Measurements from ENCODE around the gene MUC5B. TPM values are rescaled to one million over a fixed set of nuclear protein-coding genes. Genes with fewer than 3 reads are reported as not detected.

The MUC5B gene
- total RNA-seq, 2 experiments from 2014 or later, result not detected

- no peak overlapping the region for H3K27ac ChIP-seq (ENCODE audit: low read depth in 1 of 2, low read length in 2 of 2)
- Mint-ChIP-seq H3K27ac (no peak overlapping the region), H3K9me3 (peaks cover 8% of the 10 kb centered on the region), H3K4me3 (no peak overlapping the region), H3K36me3 (ENCODE audit: low read depth) (no peaks in the 10 kb centered on the region), H3K27me3 (peaks cover 3% of the 10 kb centered on the region), H3K4me1 (ENCODE audit: low read depth) (no peaks in the 10 kb centered on the region)
- peaks cover 8% of the 10 kb centered on the region for H3K4me1 ChIP-seq (ENCODE audit: insufficient read depth, low read length)
- TF ChIP-seq, protein P1, sequence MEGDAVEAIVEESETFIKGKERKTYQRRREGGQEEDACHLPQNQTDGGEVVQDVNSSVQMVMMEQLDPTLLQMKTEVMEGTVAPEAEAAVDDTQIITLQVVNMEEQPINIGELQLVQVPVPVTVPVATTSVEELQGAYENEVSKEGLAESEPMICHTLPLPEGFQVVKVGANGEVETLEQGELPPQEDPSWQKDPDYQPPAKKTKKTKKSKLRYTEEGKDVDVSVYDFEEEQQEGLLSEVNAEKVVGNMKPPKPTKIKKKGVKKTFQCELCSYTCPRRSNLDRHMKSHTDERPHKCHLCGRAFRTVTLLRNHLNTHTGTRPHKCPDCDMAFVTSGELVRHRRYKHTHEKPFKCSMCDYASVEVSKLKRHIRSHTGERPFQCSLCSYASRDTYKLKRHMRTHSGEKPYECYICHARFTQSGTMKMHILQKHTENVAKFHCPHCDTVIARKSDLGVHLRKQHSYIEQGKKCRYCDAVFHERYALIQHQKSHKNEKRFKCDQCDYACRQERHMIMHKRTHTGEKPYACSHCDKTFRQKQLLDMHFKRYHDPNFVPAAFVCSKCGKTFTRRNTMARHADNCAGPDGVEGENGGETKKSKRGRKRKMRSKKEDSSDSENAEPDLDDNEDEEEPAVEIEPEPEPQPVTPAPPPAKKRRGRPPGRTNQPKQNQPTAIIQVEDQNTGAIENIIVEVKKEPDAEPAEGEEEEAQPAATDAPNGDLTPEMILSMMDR (IDR thresholded peaks at IDR 0.05), result no peak
- DNase-seq, result peak in 1 of 14 experiments; percentile 4
- H3K27me3 ChIP-seq (ENCODE audit: control insufficient read depth in 1 of 2, insufficient read depth in 2 of 2, low read length in 2 of 2), result peaks cover 0 to 3% of the 10 kb centered on the region in 2 experiments
- H3K36me3 ChIP-seq (ENCODE audit: insufficient read depth, low read length), result no peaks in the 10 kb centered on the region
- intact Hi-C loops (cut with DNase I, micrococcal nuclease), result no loop called here
- POLR2A ChIA-PET, result no interaction called here
- CTCF ChIA-PET, result no interaction called here
- H3K9me3 ChIP-seq (ENCODE audit: control insufficient read depth in 1 of 2, insufficient read depth in 1 of 2, low read length in 2 of 2), result peaks cover 22 to 30% of the 10 kb centered on the region in 2 experiments
- ATAC-seq (ENCODE audit: poor library complexity), result no peak
- H3K4me3 ChIP-seq (ENCODE audit: low read length), result no peak overlapping the region
Measured at GRCh38 chr11:1207401-1208143, 15.3 kb upstream of the MUC5B start.

- Histone ChIP-seq H3K4me1 (ENCODE audit: insufficient read depth, low read length) (peaks cover 3% of the 10 kb centered on the region), H3K9me3 (ENCODE audit: control insufficient read depth in 1 of 2, insufficient read depth in 1 of 2, low read length in 2 of 2) (peaks cover 24 to 35% of the 10 kb centered on the region in 2 experiments), H3K4me3 (ENCODE audit: low read length) (no peak overlapping the region), H3K27me3 (ENCODE audit: control insufficient read depth in 1 of 2, insufficient read depth in 2 of 2, low read length in 2 of 2) (peaks cover 0 to 3% of the 10 kb centered on the region in 2 experiments), H3K36me3 (ENCODE audit: insufficient read depth, low read length) (no peaks in the 10 kb centered on the region), H3K27ac (ENCODE audit: low read depth in 1 of 2, low read length in 2 of 2) (no peak overlapping the region)
- intact Hi-C loops (cut with DNase I, micrococcal nuclease), result no loop called here
- CTCF ChIA-PET, result no interaction called here
- Mint-ChIP-seq H3K27ac (no peak overlapping the region), H3K36me3 (ENCODE audit: low read depth) (no peaks in the 10 kb centered on the region), H3K4me3 (no peak overlapping the region), H3K27me3 (peaks cover 3% of the 10 kb centered on the region), H3K9me3 (peaks cover 8% of the 10 kb centered on the region), H3K4me1 (ENCODE audit: low read depth) (no peaks in the 10 kb centered on the region)
- POLR2A ChIA-PET, result no interaction called here
- TF ChIP-seq, protein P1 (IDR thresholded peaks at IDR 0.05), result no peak
- ATAC-seq (ENCODE audit: poor library complexity) (no peak), DNase-seq (no peak)
Measured at GRCh38 chr11:1208144-1208393, 14.8 kb upstream of the MUC5B start.

DNA sequence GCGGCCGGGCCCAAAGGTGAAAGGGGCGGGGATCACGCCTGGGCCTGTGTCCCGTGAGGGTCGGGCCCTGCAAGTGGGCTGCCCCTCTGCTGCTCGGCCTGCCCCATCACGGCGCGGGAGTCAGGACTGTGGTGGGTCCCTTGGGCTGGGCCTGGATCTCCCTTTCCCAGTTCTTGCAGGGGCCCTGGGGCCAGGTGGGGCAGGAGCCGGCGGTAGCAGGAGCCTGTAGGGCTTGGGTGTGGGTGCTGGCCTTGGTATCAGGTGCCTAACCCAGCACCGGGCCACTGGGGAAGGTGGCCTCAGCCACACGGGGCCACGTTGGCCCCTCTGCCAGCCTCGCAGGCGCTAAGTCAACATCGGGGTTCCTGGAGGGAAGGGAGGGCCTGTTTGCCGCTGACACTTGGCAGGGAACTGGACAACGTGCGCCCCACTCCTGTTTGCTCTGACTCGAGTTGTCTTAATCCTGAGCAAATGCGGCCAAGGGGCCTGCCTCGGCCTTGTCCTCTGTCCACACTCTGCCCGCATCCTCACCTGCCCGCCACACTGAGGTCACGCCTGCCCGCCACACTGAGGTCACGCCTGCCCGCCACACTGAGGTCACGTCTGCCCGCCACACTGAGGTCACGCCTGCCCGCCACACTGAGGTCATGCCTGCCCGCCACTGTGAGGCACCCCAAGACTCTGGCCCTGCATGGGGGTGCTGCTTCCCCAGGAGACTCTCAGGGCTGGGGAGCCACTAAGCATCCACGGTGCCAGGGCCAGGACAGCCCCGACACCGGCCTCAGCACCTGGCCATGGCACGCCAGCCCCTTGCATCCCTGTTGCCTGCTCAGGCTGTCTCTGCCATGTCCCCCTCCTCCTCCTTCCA lies 14.2 kb upstream of the MUC5B start:
- Histone ChIP-seq H3K4me3 (ENCODE audit: low read length) (no peak overlapping the region), H3K27me3 (ENCODE audit: control insufficient read depth in 1 of 2, insufficient read depth in 2 of 2, low read length in 2 of 2) (peaks cover 0 to 2% of the 10 kb centered on the region in 2 experiments), H3K9me3 (ENCODE audit: control insufficient read depth in 1 of 2, insufficient read depth in 1 of 2, low read length in 2 of 2) (peaks cover 29 to 35% of the 10 kb centered on the region in 2 experiments), H3K4me1 (ENCODE audit: insufficient read depth, low read length) (no peaks in the 10 kb centered on the region), H3K36me3 (ENCODE audit: insufficient read depth, low read length) (no peaks in the 10 kb centered on the region), H3K27ac (ENCODE audit: low read depth in 1 of 2, low read length in 2 of 2) (no peak overlapping the region)
- DNase-seq (peak in 1 of 14 experiments; percentile 3), ATAC-seq (ENCODE audit: poor library complexity) (no peak)
- ChIA-PET CTCF (no interaction called here), POLR2A (no interaction called here)
- intact Hi-C loops (cut with DNase I, micrococcal nuclease), result no loop called here
- Mint-ChIP-seq H3K9me3 (peaks cover 8% of the 10 kb centered on the region), H3K27me3 (peaks cover 3% of the 10 kb centered on the region), H3K4me1 (ENCODE audit: low read depth) (no peaks in the 10 kb centered on the region), H3K36me3 (ENCODE audit: low read depth) (no peaks in the 10 kb centered on the region), H3K27ac (no peak overlapping the region), H3K4me3 (no peak overlapping the region)
- TF ChIP-seq, protein P1 (IDR thresholded peaks at IDR 0.05), result no peak

Measured in CD4-positive, alpha-beta T cell (primary cell).